Loucy (cell line): ENCODE measurements around the gene RSPO4.

Source experiments
- H2AFZ ChIP-seq: fragments of 200-600 bp; sonication (generic); 2 replicates; pipeline ENCODE4 v1.6.0; 2016; ENCODE audit warnings: antibody characterized with exemption, mild to moderate bottlenecking, low read length, moderate library complexity
- H3F3A ChIP-seq: fragments of 200-600 bp; 2 replicates; pipeline ENCODE4 v1.6.0; 2016; ENCODE audit warnings: antibody characterized with exemption, low read depth, mild to moderate bottlenecking
- H3K27me3 ChIP-seq: fragments of 200-600 bp; sonication (generic); 2 replicates; pipeline ENCODE4 v1.6.1; 2014; ENCODE audit warnings: low read length, mild to moderate bottlenecking; ENCODE audit not compliant: insufficient read depth, poor library complexity, severe bottlenecking
- H3K36me3 ChIP-seq: fragments of 200-600 bp; sonication (generic); 2 replicates; pipeline ENCODE4 v1.6.1; 2016; ENCODE audit warnings: low read length; ENCODE audit not compliant: insufficient read depth
- H3K4me1 ChIP-seq: fragments of 200-600 bp; sonication (generic); 2 replicates; pipeline ENCODE4 v1.5.1; 2014; ENCODE audit warnings: low read length, mild to moderate bottlenecking; ENCODE audit not compliant: insufficient read depth, poor library complexity, severe bottlenecking
- H3K4me2 ChIP-seq: fragments of 200-600 bp; sonication (generic); 2 replicates; pipeline ENCODE4 v1.6.0; 2014; ENCODE audit warnings: antibody characterized with exemption, low read length, low read depth, mild to moderate bottlenecking; ENCODE audit not compliant: poor library complexity, severe bottlenecking
- H3K4me3 ChIP-seq: fragments of 200-600 bp; sonication (generic); 2 replicates; pipeline ENCODE4 v1.5.1; 2014; ENCODE audit warnings: low read length, mild to moderate bottlenecking, mixed read lengths; ENCODE audit not compliant: poor library complexity, severe bottlenecking
- H3K79me2 ChIP-seq: fragments of 200-600 bp; sonication (generic); 2 replicates; pipeline ENCODE4 v1.6.1; 2014; ENCODE audit warnings: low read length; ENCODE audit not compliant: insufficient read depth
- H3K9ac ChIP-seq: fragments of 200-600 bp; sonication (generic); 2 replicates; pipeline ENCODE4 v1.6.0; 2014; ENCODE audit warnings: mild to moderate bottlenecking, low read depth, low read length, moderate library complexity; ENCODE audit not compliant: poor library complexity, severe bottlenecking
- H3K9me2 ChIP-seq: fragments of 200-600 bp; sonication (generic); replicated peaks from 2 replicates; pipeline ENCODE4 v1.6.1; 2016; ENCODE audit warnings: low read depth, low read length, mixed read lengths
- H3K9me3 ChIP-seq: fragments of 200-600 bp; sonication (generic); 2 replicates; pipeline ENCODE4 v1.6.1; 2014; ENCODE audit warnings: mild to moderate bottlenecking, antibody characterized with exemption, low read length, low read depth; ENCODE audit not compliant: insufficient read depth
- H4K20me1 ChIP-seq: fragments of 200-600 bp; sonication (generic); 2 replicates; pipeline ENCODE4 v1.6.0; 2014; ENCODE audit warnings: antibody characterized with exemption, low read length, mild to moderate bottlenecking; ENCODE audit not compliant: insufficient read depth, poor library complexity, severe bottlenecking
- EZH2phosphoT487 ChIP-seq: fragments of 200-600 bp; IDR thresholded peaks from 2 replicates; pipeline ENCODE4 v1.6.1; 2018; ENCODE audit warnings: antibody characterized with exemption, mild to moderate bottlenecking, moderate library complexity, borderline replicate concordance
- TF ChIP-seq, protein P1 (sequence below): fragments of 200-600 bp; sonication (generic); conservative IDR thresholded peaks from 2 replicates; pipeline ENCODE4 v1.5.1; 2014; ENCODE audit warnings: mild to moderate bottlenecking, antibody characterized with exemption, low read length

The RSPO4 gene

DNA sequence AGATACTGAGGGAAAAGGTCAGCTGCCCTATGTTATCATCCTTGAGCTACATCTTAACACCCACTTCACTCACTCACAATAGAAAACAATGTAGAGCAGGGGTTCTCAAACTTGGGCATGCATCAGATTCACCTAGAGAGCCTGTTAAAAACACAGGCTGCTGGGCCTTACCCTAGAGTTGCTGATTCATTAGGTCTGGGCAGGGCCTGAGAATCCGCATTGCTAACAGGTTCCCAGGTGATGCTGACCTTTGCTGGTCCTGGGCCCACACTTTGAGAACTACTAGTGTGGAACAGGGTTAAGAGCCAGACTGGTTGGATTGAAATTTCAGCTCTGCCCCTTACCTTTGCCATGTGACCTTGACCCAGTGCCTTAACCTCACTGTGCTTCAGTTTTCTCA is 25.1 kb downstream of the RSPO4 start:
- no peak overlapping the region for H3K9ac ChIP-seq
- no peaks in the 10 kb centered on the region for H3K79me2 ChIP-seq
- no peaks in the 10 kb centered on the region for H3K9me2 ChIP-seq
- H3K36me3 ChIP-seq = no peaks in the 10 kb centered on the region
- no peak overlapping the region for H3K4me3 ChIP-seq
- H3K4me2 ChIP-seq = no peak overlapping the region
- H4K20me1 ChIP-seq = no peaks in the 10 kb centered on the region
- no peak overlapping the region for H2AFZ ChIP-seq
- H3K4me1 ChIP-seq = peaks cover 5% of the 10 kb centered on the region
- no peaks in the 10 kb centered on the region for H3K9me3 ChIP-seq
- no peaks in the 10 kb centered on the region for H3K27me3 ChIP-seq
- TF ChIP-seq, protein P1, sequence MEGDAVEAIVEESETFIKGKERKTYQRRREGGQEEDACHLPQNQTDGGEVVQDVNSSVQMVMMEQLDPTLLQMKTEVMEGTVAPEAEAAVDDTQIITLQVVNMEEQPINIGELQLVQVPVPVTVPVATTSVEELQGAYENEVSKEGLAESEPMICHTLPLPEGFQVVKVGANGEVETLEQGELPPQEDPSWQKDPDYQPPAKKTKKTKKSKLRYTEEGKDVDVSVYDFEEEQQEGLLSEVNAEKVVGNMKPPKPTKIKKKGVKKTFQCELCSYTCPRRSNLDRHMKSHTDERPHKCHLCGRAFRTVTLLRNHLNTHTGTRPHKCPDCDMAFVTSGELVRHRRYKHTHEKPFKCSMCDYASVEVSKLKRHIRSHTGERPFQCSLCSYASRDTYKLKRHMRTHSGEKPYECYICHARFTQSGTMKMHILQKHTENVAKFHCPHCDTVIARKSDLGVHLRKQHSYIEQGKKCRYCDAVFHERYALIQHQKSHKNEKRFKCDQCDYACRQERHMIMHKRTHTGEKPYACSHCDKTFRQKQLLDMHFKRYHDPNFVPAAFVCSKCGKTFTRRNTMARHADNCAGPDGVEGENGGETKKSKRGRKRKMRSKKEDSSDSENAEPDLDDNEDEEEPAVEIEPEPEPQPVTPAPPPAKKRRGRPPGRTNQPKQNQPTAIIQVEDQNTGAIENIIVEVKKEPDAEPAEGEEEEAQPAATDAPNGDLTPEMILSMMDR = no peak
- no peak for TF ChIP-seq EZH2phosphoT487
- H3F3A ChIP-seq = no peaks in the 10 kb centered on the region

DNA sequence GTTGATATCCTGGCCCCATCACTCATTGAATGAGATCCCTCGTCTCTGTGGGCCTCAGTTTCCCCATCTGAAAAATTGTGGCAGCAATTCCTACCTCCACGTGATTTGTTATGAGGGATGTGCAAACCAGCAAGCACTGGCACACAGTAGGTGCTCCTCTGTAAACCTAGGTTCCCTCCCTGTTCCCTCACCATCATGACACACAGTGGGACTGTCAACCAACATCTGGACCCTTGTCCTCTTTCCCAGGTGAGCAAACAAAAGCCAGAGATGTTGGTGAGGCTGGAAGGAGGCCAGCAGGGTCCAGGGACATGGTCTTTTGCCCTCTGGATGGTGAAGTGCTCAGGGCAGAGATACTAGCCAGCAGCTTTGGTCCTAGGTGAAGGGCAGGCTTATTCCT is 26.1 kb downstream of the RSPO4 start:
- H2AFZ ChIP-seq = no peak overlapping the region
- H3K4me1 ChIP-seq = peaks cover 5% of the 10 kb centered on the region
- no peaks in the 10 kb centered on the region for H3K36me3 ChIP-seq
- H3F3A ChIP-seq = no peaks in the 10 kb centered on the region
- no peak overlapping the region for H3K4me3 ChIP-seq
- no peak overlapping the region for H3K9ac ChIP-seq
- no peaks in the 10 kb centered on the region for H3K9me3 ChIP-seq
- TF ChIP-seq EZH2phosphoT487 = no peak
- TF ChIP-seq, protein P1 = no peak
- H3K79me2 ChIP-seq = no peaks in the 10 kb centered on the region
- H4K20me1 ChIP-seq = no peaks in the 10 kb centered on the region
- H3K9me2 ChIP-seq = no peaks in the 10 kb centered on the region
- H3K4me2 ChIP-seq = no peak overlapping the region
- no peaks in the 10 kb centered on the region for H3K27me3 ChIP-seq

DNA sequence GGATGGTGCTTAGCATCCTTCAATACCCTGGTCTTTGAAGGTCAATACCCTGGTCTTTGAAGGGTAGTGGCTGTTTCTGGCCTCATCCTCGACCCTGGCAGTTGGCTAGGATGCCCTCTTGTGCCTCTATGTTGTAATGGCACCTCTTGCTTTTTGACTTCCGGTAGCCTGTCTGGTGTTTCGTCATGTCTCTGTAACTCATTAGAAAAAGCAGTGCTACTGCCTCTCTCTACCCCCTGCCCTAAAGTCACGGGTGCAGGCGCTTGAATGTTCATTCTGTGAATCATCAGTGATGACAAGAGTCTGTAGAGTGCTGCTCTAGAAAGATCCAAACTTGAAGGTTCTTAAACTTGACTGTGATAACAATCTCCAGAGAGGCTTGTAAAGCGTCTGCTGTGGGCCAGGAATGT is 28.3 kb downstream of the RSPO4 start:
- H3K27me3 ChIP-seq = no peaks in the 10 kb centered on the region
- no peaks in the 10 kb centered on the region for H3F3A ChIP-seq
- no peaks in the 10 kb centered on the region for H4K20me1 ChIP-seq
- H3K4me3 ChIP-seq = peak overlapping the region; percentile 18
- peak overlapping the region; percentile 24 for H3K4me2 ChIP-seq
- H3K36me3 ChIP-seq = no peaks in the 10 kb centered on the region
- peaks cover 5% of the 10 kb centered on the region for H3K4me1 ChIP-seq
- H3K9me2 ChIP-seq = no peaks in the 10 kb centered on the region
- H3K9me3 ChIP-seq = no peaks in the 10 kb centered on the region
- TF ChIP-seq, protein P1 = peak; percentile 75
- no peak for TF ChIP-seq EZH2phosphoT487
- H3K79me2 ChIP-seq = no peaks in the 10 kb centered on the region
- peak overlapping the region; percentile 40 for H3K9ac ChIP-seq
- peak overlapping the region; percentile 97 for H2AFZ ChIP-seq
